Kidney (tissue), 14 donors: ENCODE results near the gene CTAGE9. TPM values are rescaled to one million over a fixed set of nuclear protein-coding genes. Genes with fewer than 3 reads are reported as not detected.

ENCODE experiments used
- DNase-seq, 5 donors: peaks; one replicate each; pipeline ENCODE4 v3.0.0-alpha.2; 2013 to 2020
- FAIRE-seq: peaks from 2 replicates; lab custom pipeline; 2012; peaks lifted over from hg19 to GRCh38; lab: Jason Lieb, UNC
- H3K27ac ChIP-seq, 2 donors: one replicate each; pipeline ENCODE4 v1.7.0; 2013; ENCODE audit warnings: low read depth in 2 of 2, low read length in 2 of 2, inconsistent platforms in 1 of 2
- H3K27me3 ChIP-seq: one replicate; pipeline ENCODE4 v1.7.1; 2013; ENCODE audit warnings: low read length, inconsistent platforms; ENCODE audit not compliant: control insufficient read depth, insufficient read depth
- H3K36me3 ChIP-seq, 3 donors: one replicate each; pipeline versions ENCODE4 v1.7.0 to v1.7.1; 2013; ENCODE audit warnings: low read length in 3 of 3, control low read depth in 1 of 3, inconsistent platforms in 1 of 3; ENCODE audit not compliant: insufficient read depth in 3 of 3, control insufficient read depth in 2 of 3
- H3K4me1 ChIP-seq, 3 donors: one replicate each; pipeline versions ENCODE4 v1.7.0 to v1.7.1; 2013; ENCODE audit warnings: low read length in 3 of 3, inconsistent platforms in 1 of 3, low read depth in 1 of 3; ENCODE audit not compliant: control insufficient read depth in 2 of 3, insufficient read depth in 2 of 3
- H3K4me3 ChIP-seq, 3 donors: one replicate each; pipeline versions ENCODE4 v1.7.0 to v1.8.1; 2013; ENCODE audit warnings: low read length in 3 of 3, control low read depth in 1 of 3, inconsistent platforms in 1 of 3
- H3K9ac ChIP-seq, 3 donors: one replicate each; pipeline versions ENCODE4 v1.7.0 to v1.7.1; 2013; ENCODE audit warnings: low read length in 3 of 3, control low read depth in 1 of 3, inconsistent platforms in 1 of 3
- H3K9me3 ChIP-seq, 3 donors: one replicate each; pipeline versions ENCODE4 v1.7.0 to v1.7.1; 2013; ENCODE audit warnings: low read length in 3 of 3, control low read depth in 1 of 3, inconsistent platforms in 1 of 3; ENCODE audit not compliant: control insufficient read depth in 2 of 3, insufficient read depth in 1 of 3
- CTCF ChIP-seq: IDR thresholded peaks from 3 replicates; pipeline ENCODE4 v1.5.1; 2012; ENCODE audit warnings: mild to moderate bottlenecking, moderate library complexity, borderline replicate concordance; ENCODE audit not compliant: insufficient read depth; ENCODE audit errors: extremely low read depth
- intact Hi-C: fragments of 100-400 bp; cut with DNase I; formaldehyde crosslinking; loops from one replicate; pipeline ENCODE4 v1.11.1; 2022
- polyA plus RNA-seq: library from polyadenylated mRNA; stranded (reverse); fragments of 350-450 nt; fragmentation: Illumina TruSeq; extraction: RNeasy Lipid Tissue Mini Kit (QIAGEN cat#74804); gene quantifications from one replicate; pipeline ENCODE4 v1.2.3, GENCODE V29; 2014; ENCODE audit warnings: low read depth, low replicate concordance; ENCODE audit not compliant: insufficient read depth
- total RNA-seq: library from RNA; stranded (reverse); fragmentation: NEBNext Ultra II Directional; extraction: Animal tissue kit (Norgen Biotek cat#: 25700); gene quantifications from one replicate; pipeline ENCODE4 v1.2.1, GENCODE V29; 2021
- donor health status: control.
- donor health status: control.
- donor health status: control.
- donor health status: control.
- donor health status: control.
- donor health status: DM: yes; HTN: yes; CAD: no.
- donor health status: Normal renal cell carcinoma (clear cell type).

CTAGE9 gene
- total and polyA plus RNA-seq, 2 donors from 2014 or later = not detected

GRCh38 chr6:131696956-131697355 is 13.9 kb downstream of the CTAGE9 start:
- Histone ChIP-seq H3K27me3 (no peaks in the 10 kb centered on the region), H3K4me1 (no peaks in the 10 kb centered on the region), H3K9me3 (no peaks in the 10 kb centered on the region), H3K4me3 (no peak overlapping the region), H3K9ac (no peak overlapping the region), H3K36me3 (no peaks in the 10 kb centered on the region), H3K27ac (no peak overlapping the region)
- DNase-seq (no peak), FAIRE-seq (no peak)
- intact Hi-C loops = loop anchor here (10.0 kb wide), 1 partner anchor 218 kb away; no protein-coding TSS in a partner anchor
- TF ChIP-seq CTCF = no peak

- no peak for FAIRE-seq
- Histone ChIP-seq H3K4me1 (no peaks in the 10 kb centered on the region), H3K27ac (no peak overlapping the region), H3K36me3 (no peaks in the 10 kb centered on the region), H3K27me3 (no peaks in the 10 kb centered on the region), H3K9me3 (no peaks in the 10 kb centered on the region), H3K9ac (no peak overlapping the region), H3K4me3 (no peak overlapping the region)
- peak; percentile 48 for TF ChIP-seq CTCF
- intact Hi-C loops = loop anchor here (10.0 kb wide), 1 partner anchor 220 kb away; no protein-coding TSS in a partner anchor
- DNase-seq = peak in 4 of 5 donors; percentile 48 to 84 (median 68)
Measured at GRCh38 chr6:131694832-131695426, 15.9 kb downstream of the CTAGE9 start.

- no peaks in the 10 kb centered on the region for H3K4me1 ChIP-seq
- intact Hi-C loops = loop anchor here (10.0 kb wide), 1 partner anchor 221 kb away; no protein-coding TSS in a partner anchor
- DNase-seq (no peak), FAIRE-seq (no peak)
- no peak for TF ChIP-seq CTCF
- no peak overlapping the region for H3K9ac ChIP-seq
- no peak overlapping the region for H3K27ac ChIP-seq
- H3K4me3 ChIP-seq = no peak overlapping the region
- H3K9me3 ChIP-seq = no peaks in the 10 kb centered on the region
- H3K36me3 ChIP-seq = no peaks in the 10 kb centered on the region
- no peaks in the 10 kb centered on the region for H3K27me3 ChIP-seq
Measured at GRCh38 chr6:131693384-131693783, 17.4 kb downstream of the CTAGE9 start.
